ENCODE measurements around the gene HS6ST1.

HS6ST1 gene

GRCh38 chr2:128348701-128349100 lies 30.0 kb upstream of the HS6ST1 start:
- no peak for DNase-seq (ENCODE audit: extremely low read depth in 1 of 2, low read depth in 1 of 2)

- DNase-seq (ENCODE audit: extremely low read depth in 1 of 2, low read depth in 1 of 2) = no peak
Measured at GRCh38 chr2:128347701-128348539, 29.3 kb upstream of the HS6ST1 start.

GRCh38 chr2:128347171-128347558 lies 28.5 kb upstream of the HS6ST1 start:
- DNase-seq (ENCODE audit: extremely low read depth in 1 of 2, low read depth in 1 of 2) = no peak

GRCh38 chr2:128346291-128347170 lies 27.9 kb upstream of the HS6ST1 start:
- no peak for DNase-seq (ENCODE audit: extremely low read depth in 1 of 2, low read depth in 1 of 2)

GRCh38 chr2:128345436-128346165 lies 26.9 kb upstream of the HS6ST1 start:
- no peak for DNase-seq (ENCODE audit: extremely low read depth in 1 of 2, low read depth in 1 of 2)

GRCh38 chr2:128344101-128344500 lies 25.4 kb upstream of the HS6ST1 start:
- DNase-seq (ENCODE audit: extremely low read depth in 1 of 2, low read depth in 1 of 2) = no peak

- DNase-seq (ENCODE audit: extremely low read depth in 1 of 2, low read depth in 1 of 2) = no peak
Measured at GRCh38 chr2:128343459-128343858, 24.8 kb upstream of the HS6ST1 start.

- no peak for DNase-seq (ENCODE audit: extremely low read depth in 1 of 2, low read depth in 1 of 2)
Measured at GRCh38 chr2:128342550-128342949, 23.9 kb upstream of the HS6ST1 start.

GRCh38 chr2:128341621-128342020 lies 23.0 kb upstream of the HS6ST1 start:
- DNase-seq (ENCODE audit: extremely low read depth in 1 of 2, low read depth in 1 of 2) = no peak

GRCh38 chr2:128332091-128332634 lies 13.5 kb upstream of the HS6ST1 start:
- DNase-seq (ENCODE audit: extremely low read depth in 1 of 2, low read depth in 1 of 2) = no peak

- DNase-seq (ENCODE audit: extremely low read depth in 1 of 2, low read depth in 1 of 2) = no peak
Measured at GRCh38 chr2:128330583-128330982, 11.9 kb upstream of the HS6ST1 start.

GRCh38 chr2:128329607-128330006 lies 10.9 kb upstream of the HS6ST1 start:
- no peak for DNase-seq (ENCODE audit: extremely low read depth in 1 of 2, low read depth in 1 of 2)

- no peak for DNase-seq (ENCODE audit: extremely low read depth in 1 of 2, low read depth in 1 of 2)
Measured at GRCh38 chr2:128327180-128327964, 8.7 kb upstream of the HS6ST1 start.

GRCh38 chr2:128326346-128326745 lies 7.7 kb upstream of the HS6ST1 start:
- no peak for DNase-seq (ENCODE audit: extremely low read depth in 1 of 2, low read depth in 1 of 2)

- no peak for DNase-seq (ENCODE audit: extremely low read depth in 1 of 2, low read depth in 1 of 2)
Measured at GRCh38 chr2:128325611-128326181, 7.0 kb upstream of the HS6ST1 start.

- no peak for DNase-seq (ENCODE audit: extremely low read depth in 1 of 2, low read depth in 1 of 2)
Measured at GRCh38 chr2:128324897-128325410, 6.3 kb upstream of the HS6ST1 start.

GRCh38 chr2:128324008-128324896 lies 5.6 kb upstream of the HS6ST1 start:
- no peak for DNase-seq (ENCODE audit: extremely low read depth in 1 of 2, low read depth in 1 of 2)

GRCh38 chr2:128323555-128323931 lies 4.9 kb upstream of the HS6ST1 start:
- DNase-seq (ENCODE audit: extremely low read depth in 1 of 2, low read depth in 1 of 2) = no peak

Measured in activated CD8-positive, alpha-beta memory T cell treated with anti-CD3 and anti-CD28 coated beads for 1 hour (primary cell).